SK-N-SH treated with all-trans-retinoic acid at 6 μM for 48 hours (cell line): ENCODE measurements around the gene PCBP3.

Experiments
- ARNTL ChIP-seq: fragments of 450-650 bp; formaldehyde crosslinking; IDR thresholded peaks from 2 replicates; pipeline ENCODE4 v1.5.0; 2020; ENCODE audit warnings: low read depth, mild to moderate bottlenecking, moderate library complexity, borderline replicate concordance
- ISL1 ChIP-seq: fragments of 250-450 bp; sonication (Bioruptor Pico); IDR thresholded peaks from 2 replicates; pipeline ENCODE4 v2.1.2; 2022; ENCODE audit warnings: mild to moderate bottlenecking, moderate library complexity
- PATZ1 ChIP-seq: fragments of 250-450 bp; sonication (Bioruptor Pico); IDR thresholded peaks from 2 replicates; pipeline ENCODE4 v1.8.0; 2020; ENCODE audit warnings: mild to moderate bottlenecking, moderate library complexity, borderline replicate concordance
- SNAI2 ChIP-seq: fragments of 250-450 bp; sonication (Bioruptor Pico); IDR thresholded peaks from 2 replicates; pipeline ENCODE4 v1.5.0; 2020; ENCODE audit warnings: mild to moderate bottlenecking, moderate library complexity
- TSHZ2 ChIP-seq: fragments of 250-450 bp; sonication (Bioruptor Pico); IDR thresholded peaks from 2 replicates; pipeline ENCODE4 v1.5.0; 2020; ENCODE audit warnings: mild to moderate bottlenecking, moderate library complexity
- ZFP3 ChIP-seq: fragments of 250-450 bp; sonication (Bioruptor Pico); IDR thresholded peaks from 2 replicates; pipeline ENCODE4 v1.5.0; 2020; ENCODE audit warnings: mild to moderate bottlenecking, moderate library complexity

- TF ChIP-seq ARNTL (CRISPR knock-in tag) = no peak
- TF ChIP-seq PATZ1 (CRISPR knock-in tag) = no peak
- TF ChIP-seq TSHZ2 = no peak
- TF ChIP-seq ZFP3 (CRISPR knock-in tag) = no peak
- TF ChIP-seq ISL1 = no peak
- TF ChIP-seq SNAI2 (CRISPR knock-in tag) = no peak
These were observed 244.3 kb downstream of the PCBP3 start for GRCh38 chr21:45887788-45888187.
